ENCODE data around the gene APOBEC4.
"Not testable (repeated sequence)": the region's sequence is repeated elsewhere in the genome, so short reads cannot be mapped to it uniquely, and the experiment has no call there.

The APOBEC4 gene, protein sequence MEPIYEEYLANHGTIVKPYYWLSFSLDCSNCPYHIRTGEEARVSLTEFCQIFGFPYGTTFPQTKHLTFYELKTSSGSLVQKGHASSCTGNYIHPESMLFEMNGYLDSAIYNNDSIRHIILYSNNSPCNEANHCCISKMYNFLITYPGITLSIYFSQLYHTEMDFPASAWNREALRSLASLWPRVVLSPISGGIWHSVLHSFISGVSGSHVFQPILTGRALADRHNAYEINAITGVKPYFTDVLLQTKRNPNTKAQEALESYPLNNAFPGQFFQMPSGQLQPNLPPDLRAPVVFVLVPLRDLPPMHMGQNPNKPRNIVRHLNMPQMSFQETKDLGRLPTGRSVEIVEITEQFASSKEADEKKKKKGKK

DNA sequence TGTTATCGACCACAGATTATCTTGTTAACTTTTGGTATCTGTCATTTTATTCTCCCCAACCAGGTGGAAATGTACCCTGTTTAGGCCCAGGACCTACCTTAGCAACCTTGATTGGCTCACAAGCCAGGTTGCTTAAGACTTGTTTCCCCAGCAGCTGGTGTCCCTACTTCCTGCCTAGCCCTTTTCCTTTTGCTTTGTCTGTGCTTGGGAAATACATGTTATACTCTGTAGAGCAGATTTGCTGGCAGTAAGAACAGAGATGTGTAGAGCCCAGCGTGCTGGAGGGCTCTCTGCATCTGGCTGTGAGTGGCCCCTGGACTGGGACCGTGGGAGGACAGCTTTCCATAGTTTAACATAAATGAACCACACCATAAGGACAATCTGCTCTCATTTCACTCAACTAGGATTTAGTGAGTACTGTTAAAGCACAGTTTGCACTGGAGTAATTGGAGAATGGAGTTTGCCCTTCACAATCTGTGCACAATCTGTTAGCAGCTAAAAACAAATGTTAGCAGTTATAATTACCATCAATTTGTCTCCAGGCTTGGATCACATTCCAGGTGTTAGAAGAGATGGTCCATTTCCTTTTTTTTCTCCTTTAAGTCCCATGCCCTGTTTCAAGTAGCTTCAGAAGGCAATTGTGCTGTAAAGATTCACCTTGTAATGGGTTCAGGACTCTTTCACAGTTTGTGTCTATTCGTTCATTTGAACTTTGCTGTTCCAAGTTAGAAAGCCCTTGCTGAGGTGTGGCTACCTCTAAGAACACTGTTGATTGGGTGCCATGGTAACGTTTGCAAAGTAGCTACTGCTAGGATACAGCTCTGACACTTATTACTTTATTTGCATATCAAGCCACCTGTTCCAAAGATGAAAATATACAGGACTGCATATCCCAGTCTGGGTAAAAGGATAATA is at the start of gene APOBEC4:
Gene APOBEC4 (minus strand): TSS at position 770 of the 915 bp plus-strand sequence. CDS start 4,535 bp downstream, outside the sequence.
- no peak for DNase-seq

DNA sequence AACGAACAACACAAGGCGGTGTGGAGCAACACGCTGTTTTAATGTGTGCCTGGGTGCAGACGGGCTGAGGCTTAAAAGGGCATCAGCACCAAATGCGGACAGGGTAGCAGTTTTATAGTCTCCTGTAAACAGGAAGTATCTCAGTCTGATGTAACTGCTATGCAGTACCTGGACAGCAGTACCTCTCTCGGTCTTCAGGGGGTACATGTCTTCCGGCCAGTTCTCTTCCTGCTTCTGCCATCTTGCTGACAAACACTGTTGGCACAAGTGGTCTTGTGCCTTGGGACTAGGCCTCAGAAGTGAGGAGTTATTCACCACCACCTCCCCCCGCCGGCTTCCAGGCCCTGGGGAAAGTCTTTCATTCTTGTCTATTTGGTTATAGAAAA is 49.7 kb upstream of the APOBEC4 start:
- DNase-seq = no peak

DNA sequence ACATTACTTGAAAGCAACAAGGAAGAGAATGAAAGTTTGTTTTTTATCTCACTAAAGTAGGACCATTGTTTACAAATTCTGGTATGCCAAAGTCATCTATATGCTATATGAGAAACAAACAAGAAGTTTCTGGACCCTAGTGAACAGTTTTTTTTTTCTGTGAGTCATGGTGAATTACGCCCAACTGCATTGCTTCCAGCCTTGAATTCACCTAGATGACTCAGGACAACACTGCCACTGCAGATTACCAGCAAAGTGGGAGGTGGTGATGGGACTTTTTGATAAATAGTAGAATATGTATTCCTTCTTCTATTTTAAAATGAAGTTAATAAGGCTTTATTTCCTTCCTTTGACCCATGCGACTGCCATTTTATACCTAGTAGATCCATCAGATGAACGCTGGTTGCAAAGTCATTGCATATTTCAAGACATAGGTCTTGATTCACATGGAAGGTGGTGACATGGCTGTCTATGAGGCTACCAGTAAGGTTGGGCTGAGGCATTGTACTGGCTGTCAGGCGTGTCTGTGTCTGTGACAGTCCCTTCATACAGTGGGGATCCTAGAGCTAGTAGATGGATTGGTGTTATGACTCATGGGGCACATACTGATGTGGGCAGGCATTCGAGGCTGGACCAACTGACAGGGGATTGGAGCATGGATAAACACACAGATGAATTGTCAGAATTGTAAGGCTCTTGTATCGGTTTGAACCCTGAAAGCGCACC is 49.1 kb upstream of the APOBEC4 start:
- DNase-seq = no peak

DNA sequence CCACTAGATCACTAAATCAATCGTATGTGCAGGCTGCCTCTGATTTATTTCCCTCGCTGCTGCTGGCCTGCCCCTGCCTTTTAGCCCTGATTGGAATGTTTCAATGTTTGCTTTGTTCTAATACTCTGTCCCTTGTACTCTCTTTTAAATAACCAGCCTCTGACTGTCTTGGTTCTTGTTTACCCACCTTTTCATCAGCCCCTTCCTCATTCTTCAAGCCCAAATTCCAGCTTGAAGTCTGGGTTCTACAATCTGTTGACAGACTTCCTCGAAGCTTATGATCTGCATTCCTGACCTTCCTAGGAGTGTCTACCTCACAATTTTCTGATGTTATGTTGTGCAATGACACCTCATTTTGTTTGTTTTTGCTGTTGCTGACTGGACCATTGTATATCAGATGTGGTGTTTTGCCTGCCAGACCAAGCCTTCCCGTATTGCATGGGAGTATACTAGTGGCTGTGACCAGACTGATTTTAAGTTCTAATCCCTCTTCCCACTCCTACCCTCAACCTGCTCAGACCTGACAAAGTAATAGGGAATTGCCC is 46.6 kb upstream of the APOBEC4 start:
- no peak for DNase-seq

DNA sequence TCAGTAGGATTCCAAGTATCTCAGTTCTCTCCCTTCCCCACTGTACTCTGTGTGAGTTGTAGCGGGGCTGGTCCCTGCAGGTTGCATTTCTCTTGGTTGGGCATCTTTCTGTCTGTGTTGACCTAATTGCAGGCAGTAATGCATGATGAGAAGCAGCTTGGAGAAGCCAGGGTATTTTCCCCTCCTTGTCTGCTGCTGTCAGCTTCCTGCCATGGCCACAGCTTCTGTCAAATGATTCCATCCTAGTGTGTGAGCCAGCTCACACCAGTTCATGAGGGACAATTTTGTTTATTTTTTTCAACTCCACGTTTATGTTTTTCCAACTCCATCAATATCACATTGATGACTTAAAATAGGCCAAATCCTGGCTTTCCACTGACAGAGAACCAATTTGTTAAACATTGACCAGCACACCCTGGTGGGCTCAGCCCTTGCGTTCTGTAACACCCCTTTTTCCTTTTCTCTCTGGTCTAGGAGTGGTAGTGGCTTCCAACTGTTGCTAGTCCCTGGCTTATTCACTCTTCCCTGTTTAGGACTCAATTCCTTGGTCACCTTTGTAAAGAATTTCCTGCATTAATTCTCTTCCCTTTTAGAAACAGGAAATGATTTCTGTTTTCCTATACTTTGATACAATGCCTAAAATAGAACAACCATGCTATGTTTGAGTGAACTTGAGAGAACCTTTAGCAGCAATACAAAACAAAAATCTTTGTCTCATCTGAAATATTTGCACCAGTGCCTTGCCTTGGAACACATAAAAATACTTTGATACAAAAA is 44.9 kb upstream of the APOBEC4 start:
- DNase-seq = no peak

DNA sequence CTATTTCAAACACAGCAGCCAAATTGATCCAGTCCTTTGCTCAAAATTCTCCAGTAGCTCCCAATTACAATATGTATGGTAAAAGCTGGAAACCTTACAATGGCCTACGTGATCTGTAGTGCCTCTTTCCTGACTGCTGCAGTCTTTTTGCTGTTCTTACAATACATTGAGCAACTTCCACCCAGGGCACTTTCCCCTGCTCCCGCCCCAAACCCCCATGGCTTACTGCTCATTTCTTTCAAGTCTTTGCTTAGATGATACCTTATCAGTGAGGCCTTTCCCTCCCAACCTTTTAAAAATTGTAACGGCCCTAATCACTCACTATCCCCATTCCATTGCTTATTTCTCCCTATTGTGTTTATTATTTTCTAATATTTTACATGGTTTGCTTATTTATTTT is 43.9 kb upstream of the APOBEC4 start:
- no peak for DNase-seq

DNA sequence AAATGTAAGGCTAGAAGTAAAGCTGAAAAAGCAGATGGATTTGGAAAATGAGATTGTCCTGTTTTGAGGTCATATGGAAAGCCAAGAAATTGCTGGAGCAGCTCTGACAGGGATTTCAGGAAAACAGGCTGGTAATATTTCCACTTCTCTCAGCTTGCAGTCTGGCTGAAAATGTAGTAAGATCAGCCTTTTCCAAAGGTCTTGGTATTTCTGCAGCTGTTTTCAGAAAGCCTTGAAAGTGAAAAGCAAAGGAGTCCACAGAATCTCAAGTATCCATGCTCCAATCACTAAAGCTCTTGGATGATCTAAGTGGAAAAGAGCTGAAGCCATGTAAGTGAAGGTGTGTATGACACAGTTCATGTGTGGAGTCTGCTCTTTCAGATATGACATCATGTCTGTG is 41.6 kb upstream of the APOBEC4 start:
- no peak for DNase-seq

DNA sequence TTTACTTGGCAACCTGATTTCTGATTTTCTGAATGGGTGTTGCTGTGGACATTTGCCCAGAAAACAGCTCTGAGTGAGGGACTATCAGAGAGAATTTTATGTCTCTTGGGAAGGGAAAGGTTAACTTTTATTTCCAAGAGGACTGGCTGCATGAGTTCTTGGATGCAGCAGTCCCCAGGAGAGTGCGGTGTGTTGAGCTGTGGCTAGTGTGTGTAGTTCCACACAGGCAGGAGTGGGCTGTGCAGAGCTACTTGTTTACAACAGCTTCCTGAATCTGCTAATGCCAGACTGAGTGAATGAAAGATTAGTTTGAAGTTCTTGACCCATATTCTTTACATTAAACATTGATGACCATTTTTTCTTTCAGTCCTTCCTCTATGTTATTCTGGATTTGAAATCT is 41.0 kb upstream of the APOBEC4 start:
- no peak for DNase-seq

DNA sequence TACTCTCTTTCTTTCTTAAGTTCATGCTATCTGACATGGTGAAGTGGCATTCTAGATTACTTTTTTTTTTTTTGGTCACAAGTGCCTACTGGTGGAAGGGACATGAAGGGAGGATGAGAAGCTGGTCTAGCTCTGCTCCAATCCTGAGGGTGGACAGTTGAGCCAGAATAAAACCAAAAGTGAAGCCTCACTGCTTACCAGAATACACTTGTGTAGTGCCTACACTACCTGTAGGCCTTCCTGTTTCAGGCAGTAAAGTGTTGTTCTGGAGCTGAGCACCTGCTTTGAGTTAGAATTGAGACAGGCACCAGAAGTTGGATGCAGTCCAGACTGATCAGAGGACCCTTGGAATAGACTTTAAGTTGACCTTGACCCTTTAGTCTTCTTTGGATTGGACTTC is 40.4 kb upstream of the APOBEC4 start:
- no peak for DNase-seq

DNA sequence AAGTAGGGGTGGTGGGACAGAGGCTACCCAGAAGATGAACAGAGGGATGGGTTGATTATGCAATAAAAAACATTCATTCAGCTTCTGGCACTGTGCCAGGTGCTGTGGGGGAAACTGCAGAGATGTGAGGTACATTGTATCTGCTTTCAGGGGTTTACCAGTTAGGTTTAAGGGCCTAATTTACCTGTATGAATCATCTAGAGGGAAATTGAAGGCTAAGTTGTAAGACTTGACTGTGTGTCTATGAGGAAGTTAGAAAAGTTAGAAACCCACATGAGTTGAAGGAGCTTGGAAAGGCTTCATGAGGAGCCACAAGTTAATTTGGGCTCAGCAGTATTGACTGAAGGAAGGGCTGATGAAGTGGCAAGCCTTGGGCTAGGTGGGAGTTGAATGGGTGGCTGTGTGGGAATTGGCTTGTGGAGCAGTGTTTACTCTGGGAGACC is 36.7 kb upstream of the APOBEC4 start:
- DNase-seq = no peak

DNA sequence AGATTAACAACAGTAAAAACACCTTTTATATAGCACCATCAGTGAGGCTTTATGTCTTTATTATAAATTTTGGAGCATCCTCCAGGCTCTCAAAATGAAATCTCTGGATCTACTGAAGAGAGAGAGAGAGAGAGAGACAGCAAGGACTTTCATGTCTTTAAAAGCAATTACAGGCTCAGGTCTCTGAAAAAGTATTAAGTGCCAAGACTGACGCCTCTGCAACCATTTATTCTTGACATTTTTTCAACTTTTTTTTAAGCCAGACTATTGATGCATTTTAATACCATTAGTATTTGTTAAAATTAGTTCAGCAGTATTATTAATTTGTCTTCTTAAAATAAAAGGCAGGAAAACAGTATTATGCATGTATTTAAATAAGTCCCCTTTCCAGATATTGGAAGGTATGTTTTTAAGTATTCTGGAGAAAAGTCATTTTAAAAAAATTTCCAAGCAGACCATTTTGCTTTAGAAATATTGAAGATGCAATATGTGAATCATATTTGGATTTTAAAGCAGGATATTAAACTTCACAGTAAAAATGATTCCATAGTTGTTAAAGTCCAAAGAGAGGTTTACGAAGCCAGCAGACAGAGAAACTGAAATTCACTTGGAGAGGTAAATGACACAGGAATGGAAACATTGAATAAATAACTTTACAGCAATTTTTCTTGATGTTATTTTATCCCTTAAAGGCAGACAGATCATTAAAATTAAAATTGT is 35.4 kb upstream of the APOBEC4 start:
- DNase-seq = no peak

DNA sequence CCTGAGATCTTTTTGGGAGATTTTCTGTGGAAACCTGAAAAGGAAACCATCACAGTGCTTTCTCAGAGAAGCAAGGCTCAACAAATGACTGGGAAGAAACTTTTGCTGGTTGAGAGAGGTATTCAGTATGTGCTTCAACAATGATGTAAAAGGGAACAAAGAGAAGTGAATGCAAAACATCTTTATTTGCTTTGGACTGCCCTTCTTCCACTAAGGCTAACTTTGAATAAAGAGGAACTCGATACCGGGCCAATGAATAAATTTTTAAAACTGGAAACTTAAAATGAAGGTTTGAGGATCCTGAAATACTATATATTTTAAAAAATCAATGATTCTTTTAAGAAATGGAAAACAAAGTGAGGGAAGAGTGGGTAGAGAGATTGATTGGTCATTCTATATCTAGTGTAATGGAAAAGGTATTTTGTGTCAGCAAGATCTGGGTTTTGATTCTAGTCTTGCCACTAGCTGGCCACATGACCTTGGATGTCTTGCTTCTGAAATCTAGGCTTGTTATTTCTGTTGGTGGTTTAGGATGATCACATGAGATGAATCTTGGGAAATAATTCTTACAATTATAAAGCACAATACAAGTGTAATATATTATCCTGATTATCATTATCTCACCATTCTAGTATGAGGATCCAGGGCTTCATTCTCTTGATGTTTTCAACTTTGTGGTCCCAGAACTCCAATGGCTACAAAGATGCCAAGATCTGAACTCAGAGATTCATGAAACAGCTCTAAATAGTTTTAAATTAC is 34.6 kb upstream of the APOBEC4 start:
- no peak for DNase-seq

DNA sequence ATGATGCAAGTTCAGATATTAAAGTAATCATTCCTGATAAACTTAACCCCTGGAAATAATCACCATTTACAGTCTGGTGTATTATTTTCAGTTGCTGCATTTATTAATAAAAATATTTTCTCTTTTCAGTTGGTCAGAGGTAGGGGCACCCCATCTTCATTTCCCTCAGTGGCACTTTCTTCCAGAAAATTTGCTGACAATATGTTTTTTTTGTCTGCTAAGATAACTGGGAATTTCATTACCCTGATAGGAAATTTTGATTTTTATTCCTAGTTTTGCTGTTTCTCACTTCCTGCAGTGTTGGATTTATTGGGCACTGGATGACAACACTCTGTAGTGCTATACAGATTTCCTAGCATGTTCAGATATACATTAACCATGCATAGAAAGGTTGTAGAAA is 33.1 kb upstream of the APOBEC4 start:
- no peak for DNase-seq

DNA sequence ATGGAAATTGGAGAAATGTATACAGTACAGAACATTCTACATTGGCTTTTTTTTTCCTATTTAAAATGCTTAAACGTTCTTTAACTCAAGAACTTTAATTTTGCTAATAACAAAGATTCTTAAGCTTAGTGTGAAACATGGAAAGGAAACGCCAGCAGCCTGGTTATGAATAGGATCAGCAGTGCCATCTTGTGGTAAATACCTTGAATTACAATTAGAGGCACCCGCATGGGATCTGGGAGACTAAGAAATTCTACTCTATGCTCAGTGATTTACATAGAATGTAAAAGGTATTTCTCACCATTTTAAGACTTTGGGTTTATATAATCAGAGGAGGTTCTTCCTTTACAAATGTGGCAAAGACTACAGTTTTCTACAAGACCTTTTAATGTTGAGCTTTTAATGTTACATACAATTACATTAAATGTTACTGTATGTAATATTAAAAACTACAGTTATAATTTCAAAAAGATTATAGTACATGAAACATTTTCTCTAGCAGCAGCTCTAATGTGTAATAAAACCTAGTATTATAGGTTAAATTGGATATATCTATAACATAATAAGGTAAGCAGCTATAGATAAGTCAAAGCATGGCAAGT is 32.1 kb upstream of the APOBEC4 start:
- peak; percentile 33 to 51 for DNase-seq

DNA sequence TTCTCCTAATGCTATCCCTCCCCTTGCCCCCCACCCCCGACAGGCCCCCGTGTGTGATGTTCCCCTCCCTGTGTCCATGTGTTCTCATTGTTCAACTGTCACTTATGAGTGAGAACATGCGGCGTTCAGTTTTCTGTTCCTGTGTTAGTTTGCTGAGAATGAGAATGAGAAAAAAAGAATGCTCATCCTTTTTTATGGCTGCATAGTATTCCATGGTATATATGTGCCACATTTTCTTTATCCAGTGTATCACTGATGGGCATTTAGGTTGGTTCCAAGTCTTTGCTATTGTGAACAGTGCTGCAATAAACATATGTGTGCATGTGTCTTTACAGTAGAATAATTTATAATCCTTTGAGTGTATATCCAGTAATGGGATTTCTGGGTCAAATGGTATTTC is 26.2 kb upstream of the APOBEC4 start:
- DNase-seq = not testable (repeated sequence)

DNA sequence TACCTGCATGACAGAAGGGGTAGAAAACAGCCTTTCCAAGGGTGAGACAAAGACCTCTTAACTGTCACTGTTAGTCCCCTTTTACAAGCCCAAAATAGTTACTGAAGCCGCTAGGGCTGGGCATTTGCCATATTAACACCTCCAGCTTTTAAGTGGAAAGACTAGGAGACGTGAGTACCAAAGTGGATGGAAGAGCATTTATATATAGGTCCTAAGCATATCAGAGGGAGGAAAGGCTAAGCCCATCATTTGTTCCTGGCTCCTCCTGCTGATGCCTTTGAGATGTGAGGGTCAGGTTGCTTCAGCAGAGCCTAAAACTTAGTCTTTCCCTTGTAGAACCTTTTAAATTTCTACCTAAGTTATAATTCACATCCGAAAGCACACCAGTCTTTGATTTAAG is 25.7 kb upstream of the APOBEC4 start:
- DNase-seq = no peak

DNA sequence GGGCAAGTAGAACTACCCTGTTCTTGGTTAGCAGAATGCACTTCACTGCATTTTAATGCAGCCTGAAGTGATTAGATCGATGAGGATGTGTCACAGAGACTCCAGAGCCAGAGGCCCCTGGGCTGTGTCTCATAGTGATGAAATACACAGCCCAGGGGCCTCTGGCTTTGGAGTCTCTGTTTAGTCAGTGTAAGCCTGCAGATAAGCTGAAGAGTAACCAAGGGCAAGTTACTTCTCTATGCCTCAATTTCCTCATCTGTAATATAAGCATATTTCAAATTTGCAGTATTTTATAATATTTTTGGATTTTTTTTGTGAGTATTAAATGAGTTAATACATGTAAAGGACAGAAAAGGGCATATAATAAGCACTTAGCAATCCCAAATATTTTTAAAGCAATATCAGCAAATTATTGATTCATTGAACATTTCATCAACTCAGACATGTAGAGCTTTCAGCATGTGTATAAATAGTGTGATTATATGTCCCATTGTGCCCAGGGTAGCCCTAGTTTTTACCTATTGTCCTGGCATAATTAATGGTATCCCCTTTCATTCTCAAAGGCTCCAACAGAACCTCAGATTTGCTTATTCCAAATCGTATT is 23.6 kb upstream of the APOBEC4 start:
- DNase-seq = no peak

DNA sequence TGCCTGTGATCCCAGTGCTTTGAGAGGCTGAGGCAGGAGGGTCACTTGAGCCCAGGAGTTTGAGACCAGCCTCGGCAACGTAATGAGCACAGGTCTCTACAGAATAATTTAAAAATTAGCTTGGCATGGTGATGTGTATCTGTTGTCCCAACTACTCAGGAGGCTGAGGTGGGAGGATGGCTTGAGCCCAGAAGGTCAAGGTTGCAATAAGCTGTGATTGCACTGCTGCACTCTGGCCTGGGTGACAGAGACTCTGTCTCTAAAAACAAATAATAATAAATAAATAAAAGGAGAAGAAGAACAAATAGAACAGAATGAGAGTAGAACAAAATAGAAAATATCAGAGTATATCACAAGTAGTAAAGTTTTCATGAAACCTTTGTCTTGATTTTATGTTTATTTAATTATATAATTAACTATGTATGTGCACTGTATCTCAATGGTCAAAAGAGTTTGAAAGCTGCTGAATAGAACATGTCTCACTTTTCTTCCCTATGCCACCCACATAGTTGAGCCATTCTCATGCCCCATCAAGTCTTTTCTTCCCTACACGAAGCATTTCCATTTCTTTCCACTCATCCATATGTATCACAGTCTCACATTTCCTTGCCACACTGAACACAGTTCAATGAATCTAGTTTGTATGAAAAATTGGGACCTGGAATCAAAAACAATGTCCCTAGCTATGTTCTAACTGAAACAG is 22.9 kb upstream of the APOBEC4 start:
- no peak for DNase-seq

DNA sequence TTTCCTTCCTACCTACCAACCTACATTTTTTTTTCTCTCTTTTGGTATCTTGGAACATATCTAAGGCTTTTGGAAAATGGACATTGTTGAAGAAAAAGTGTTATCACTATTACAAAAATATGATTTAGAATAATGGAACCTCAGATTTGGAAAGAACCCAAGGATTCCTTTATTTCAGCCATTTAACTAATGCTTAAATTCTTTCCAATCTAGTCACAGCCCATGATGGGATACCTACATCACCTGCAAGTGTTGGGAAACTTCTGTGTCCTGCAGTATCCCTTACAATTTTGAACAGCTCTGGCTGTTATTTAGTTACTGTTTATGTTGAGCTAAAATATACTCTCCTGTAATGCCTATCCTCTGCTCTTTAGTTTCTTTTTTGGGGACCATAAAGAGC is 22.3 kb upstream of the APOBEC4 start:
- DNase-seq = no peak

Data from SHP77 (cell line).